Myocyte (in vitro differentiated cells): ENCODE data around the gene CLDND2. TPM values are rescaled to one million over a fixed set of nuclear protein-coding genes. Genes with fewer than 3 reads are reported as not detected.
"Not testable (repeated sequence)": the region's sequence is repeated elsewhere in the genome, so short reads cannot be mapped to it uniquely, and the experiment has no call there.

Source experiments
- DNase-seq: peaks from one replicate; pipeline ENCODE4 v3.0.0-alpha.2; 2012; ENCODE audit warnings: low read depth
- polyA plus RNA-seq: library from polyadenylated mRNA; unstranded; fragments of >200 nt; gene quantifications from one replicate; pipeline ENCODE4 v1.2.1, GENCODE V29; 2012; ENCODE audit warnings: missing spikeins
- total RNA-seq: library from RNA; depleted of rRNA; stranded (reverse); fragments of >200 nt; gene quantifications from 2 replicates; pipeline ENCODE4 v1.2.3, GENCODE V29; 2014

The CLDND2 gene, protein sequence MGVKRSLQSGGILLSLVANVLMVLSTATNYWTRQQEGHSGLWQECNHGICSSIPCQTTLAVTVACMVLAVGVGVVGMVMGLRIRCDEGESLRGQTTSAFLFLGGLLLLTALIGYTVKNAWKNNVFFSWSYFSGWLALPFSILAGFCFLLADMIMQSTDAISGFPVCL
- not detected in 2 replicates for total RNA-seq
- polyA plus RNA-seq: 2.2 TPM

- DNase-seq: no peak
These were observed at the start of gene CLDND2 for GRCh38 chr19:51368366-51369282. Gene CLDND2 (minus strand): TSS chr19:51369003. CDS start chr19:51368577, 426 bp downstream.

DNA sequence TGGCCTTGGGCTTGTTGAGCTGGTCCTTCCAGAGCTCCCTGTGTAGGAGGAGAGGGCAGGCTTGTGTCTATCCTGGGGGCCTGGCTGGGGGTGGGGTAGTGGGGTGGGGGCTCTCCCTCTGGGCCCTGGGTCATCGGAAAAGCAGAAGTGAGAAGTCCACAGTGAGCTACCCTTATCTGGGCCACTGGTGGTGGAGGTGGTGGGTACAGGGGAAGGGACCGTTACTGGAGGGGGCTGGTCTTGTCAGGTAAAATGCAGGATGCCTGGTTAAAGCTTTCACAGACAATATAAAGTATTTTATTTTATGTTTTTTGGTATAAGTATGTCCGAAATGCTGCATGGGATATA, 49.0 kb upstream of the CLDND2 start:
- no peak for DNase-seq

DNA sequence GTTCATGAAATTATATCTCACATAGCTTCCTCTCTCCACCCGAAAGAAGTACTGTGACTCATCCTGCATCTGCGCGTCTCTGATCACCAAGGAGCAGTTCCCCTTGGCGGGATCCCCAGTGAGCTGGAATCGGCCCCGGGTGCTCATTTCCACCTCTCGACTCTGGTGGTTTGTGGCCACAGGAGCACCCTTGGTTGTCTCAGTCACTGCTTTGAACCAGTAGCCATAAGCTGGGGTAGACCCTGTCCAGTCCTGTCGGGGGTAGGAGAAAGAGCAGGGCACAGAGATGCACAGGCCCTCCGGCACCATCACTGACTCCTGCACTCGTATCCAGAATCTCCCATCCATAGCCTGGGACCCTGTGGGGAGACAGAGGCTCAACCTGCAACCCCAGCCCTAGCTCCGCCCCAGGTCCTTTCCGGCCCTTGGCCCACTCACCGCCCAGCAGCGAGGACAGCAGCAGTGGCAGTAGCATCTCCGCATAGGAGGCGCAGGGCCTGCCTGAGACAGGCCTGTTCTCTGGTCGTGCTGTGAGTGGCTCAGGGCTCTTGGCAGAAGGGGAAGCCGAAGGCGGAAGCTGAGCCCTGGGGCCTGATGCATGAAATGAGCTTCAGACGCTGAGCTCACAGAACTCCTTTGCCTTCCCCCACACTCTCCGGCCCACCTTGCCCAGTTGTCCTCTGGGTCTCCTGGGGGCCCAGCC, 48.5 kb upstream of the CLDND2 start, which contains the start of gene SIGLEC10:
SIGLEC10 (minus strand) TSS at position 536 of the 703 bp plus-strand sequence; CDS start at position 475, 61 bp downstream.
- no peak for DNase-seq

GRCh38 chr19:51416422-51416821, 47.6 kb upstream of the CLDND2 start:
- DNase-seq: not testable (repeated sequence)

GRCh38 chr19:51415187-51415586, 46.4 kb upstream of the CLDND2 start:
- DNase-seq: no peak

DNA sequence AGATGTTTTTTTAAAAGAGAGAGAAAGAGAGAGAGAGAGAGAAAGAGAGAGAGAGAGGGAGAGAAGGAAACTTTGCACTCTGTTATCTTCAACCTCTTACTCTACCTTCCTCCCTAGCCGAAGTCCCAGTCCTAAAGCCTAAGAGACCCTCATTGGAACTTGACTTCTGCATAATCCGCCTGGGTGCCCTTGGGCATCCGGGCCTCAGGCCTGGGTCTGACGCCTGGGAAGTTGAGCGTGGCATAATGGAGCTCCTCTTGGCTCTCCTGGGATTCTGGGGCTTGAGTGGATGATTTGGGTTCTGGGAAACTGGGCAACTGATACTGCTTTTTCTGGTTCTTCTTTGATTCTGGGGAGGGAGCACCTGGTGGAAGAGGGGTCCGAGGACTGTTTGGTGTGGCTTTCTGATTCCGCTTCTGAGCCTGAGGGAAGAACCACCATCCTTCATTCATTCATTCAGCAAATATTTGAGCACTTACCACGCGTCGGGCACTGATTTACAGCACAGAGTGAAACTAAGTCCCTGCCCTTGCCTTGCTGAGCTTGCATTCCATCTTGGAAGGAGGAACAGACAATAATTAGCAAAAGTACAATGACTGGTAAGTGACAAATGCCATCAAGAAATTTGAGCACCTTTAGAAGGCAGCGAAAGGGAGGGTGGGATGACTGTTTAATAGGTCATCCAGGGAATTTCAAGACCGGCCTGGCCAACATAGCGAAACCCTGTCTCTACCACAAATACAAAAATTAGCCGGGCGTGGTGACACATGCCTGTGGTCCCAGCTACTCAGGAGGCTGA, 42.3 kb upstream of the CLDND2 start:
- no peak for DNase-seq

- DNase-seq: peak; percentile 15
These were observed 38.8 kb upstream of the CLDND2 start for GRCh38 chr19:51407511-51408131.

DNA sequence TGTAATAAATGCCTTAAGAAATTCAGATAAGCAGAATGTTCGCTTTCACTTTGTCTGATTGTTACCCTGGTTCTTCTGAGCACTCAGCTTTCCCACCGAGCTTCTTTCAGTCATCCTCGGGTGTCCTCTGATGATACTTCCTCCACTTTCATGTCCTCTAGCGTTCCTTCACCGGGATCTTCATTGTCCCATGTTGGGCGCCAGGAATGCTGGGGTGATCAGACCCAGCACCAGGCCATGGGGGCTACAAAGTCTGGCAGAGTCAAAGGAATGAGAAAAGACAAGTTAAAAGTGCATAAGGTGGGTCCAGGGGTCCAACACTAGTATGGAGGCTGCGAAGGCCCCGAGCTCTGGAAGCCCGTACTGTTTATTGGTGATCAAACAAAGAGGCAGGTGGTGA, 33.3 kb upstream of the CLDND2 start:
- DNase-seq: no peak

- DNase-seq: not testable (repeated sequence)
These were observed 31.1 kb upstream of the CLDND2 start for GRCh38 chr19:51399936-51400335.

DNA sequence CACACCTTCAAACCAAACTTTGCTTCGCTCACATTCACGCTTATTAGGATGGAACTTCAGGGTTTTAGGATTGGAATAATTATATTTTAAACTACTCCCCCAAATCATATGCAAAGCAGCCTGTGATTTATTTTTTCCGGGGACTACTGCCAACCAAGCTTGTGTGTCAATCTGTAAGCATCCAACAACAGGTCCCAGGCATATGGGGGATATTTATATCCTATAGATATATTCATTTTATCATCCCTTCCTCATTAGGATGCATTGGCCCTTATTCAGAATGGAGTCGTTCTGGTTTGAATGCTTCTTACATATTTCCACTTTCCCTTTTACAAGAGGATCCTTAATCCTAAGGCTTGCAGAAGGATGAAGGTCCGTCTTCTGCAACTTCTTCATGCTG, 30.4 kb upstream of the CLDND2 start:
- no peak for DNase-seq

DNA sequence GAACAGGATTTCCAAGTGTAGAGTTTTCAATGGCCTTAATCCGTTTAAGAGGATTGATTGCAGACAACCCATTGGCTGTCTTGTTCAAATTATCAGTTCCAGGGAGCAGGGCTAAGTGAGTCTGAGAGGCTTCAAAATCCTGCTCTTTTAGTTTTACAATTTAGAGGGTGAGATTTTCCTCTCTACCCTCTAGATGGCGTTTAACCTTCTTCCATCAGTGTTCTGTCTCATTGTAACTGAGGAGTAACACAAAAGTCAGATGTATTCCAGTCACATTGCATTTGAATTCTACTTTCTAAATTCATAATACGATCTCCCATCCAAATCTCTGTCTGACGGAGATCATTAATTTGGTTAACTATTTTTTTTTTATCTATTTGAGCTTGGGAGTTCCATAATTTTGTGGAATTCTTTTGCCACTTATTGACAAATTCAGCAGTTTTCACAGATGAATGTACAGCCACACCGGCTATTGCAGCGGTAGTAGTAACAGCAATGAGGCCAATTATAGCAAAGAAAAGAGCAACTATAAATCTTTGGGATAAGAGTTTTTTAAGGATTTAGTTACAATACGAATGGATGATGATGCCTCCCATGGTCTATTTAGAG, 29.4 kb upstream of the CLDND2 start:
- peak; percentile 36 for DNase-seq

DNA sequence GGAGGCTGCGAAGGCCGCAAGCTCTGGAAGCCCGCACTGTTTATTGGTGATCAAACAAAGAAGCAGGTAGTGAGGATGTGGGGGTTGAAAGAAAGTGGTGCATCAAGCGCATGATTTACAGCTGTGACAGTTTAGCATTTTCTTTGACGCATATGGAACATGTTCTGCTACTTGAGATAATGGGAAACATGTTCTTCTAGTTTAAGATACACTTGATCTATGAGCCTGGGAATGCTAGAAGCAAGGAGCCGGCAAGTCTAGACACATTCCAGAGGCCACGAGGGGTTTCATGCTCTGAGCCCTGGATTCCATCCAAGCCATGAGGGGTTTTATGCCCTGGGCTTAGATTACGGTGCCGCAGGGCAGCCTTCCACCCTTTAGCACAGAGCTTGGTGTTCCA, 28.6 kb upstream of the CLDND2 start:
- not testable (repeated sequence) for DNase-seq

- DNase-seq: no peak
These were observed 27.4 kb upstream of the CLDND2 start for GRCh38 chr19:51396175-51396574.

DNA sequence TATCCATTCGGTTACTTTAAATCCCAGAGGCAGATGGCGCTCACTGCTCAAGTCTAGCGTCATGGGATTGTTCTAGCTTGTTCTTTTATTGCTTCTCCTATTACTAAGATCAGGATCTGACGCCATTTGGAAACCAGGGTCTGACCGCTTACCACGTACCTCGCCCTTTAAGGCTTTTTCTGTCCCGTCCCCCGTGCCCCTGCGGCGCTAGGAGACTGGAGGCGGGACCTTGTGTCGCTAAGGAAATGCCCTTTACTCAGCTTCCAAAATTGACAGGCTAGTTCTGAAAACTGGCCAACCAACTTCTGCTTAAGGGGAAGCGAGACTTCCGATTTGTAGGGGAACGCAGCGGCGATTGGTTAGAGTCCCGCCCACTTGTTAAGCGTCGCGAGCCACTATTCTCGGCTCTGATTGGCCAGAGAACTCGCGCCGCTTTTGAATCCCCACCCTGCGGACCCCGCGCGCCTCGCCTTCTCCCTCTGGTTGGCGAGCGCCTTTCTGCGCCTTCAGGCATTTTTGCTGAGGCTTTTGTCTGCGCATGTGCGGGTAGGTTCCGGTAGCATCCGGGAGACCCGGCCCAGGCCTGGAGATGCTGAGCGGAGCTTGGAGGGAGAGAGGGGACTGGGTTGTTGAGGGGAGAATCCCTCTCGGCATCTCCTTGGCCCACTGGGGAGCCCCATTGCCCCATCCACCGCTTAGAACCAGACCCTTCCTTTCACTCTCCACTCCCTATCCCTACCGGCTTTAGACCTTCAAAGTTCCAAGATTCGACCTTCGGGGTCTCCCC, 25.4 kb upstream of the CLDND2 start:
- peak; percentile 100 for DNase-seq

GRCh38 chr19:51392701-51393100, 23.9 kb upstream of the CLDND2 start:
- DNase-seq: no peak

GRCh38 chr19:51391073-51391611, 22.3 kb upstream of the CLDND2 start:
- no peak for DNase-seq

DNA sequence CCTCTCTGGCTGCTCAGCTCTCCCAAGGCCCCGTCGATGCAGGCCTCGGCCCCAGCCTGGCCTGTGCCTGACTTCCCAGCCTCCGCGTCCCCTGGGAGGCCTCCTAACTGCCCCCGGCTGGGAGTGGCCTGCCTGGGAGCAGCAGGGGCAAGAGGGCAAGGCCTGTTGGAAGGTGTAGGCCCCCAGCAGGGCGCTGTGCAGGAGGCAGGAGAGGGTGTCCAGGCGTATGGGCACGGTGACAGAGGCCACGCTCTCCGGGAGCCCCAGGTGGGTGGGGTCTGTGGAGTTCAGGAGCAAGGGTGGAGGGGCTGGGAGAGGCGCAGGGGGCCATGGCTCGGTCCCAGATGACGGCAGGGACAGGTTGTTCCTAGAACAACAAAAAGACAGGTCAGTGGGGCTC, 20.3 kb upstream of the CLDND2 start:
- no peak for DNase-seq

DNA sequence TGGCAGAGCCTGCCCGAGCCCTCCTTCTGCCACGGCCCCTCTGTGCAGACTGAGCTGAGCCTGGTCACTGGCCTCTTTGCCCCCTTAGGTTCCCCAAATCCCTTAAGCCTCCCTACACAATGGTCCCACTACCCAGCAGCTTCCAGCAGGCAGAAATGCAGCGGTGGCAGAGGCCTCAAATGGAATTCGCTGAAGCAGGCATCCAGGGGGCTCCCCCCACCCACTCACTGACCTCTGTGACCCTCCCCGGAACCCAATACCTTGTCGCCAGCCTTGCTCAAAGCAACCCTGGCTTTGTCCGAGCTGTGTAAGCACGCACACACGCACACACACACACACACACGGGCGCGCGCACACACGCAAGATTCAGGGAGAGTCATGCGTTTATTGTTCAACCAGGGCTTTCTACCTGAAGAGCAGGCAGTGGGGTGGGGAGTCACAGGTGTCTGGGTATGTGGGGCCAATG, 19.2 kb upstream of the CLDND2 start, which contains the start of gene LIM2:
LIM2 (minus strand) TSS at position 51 of the 466 bp plus-strand sequence. CDS start 531 bp downstream, outside the sequence.
- DNase-seq: no peak
